Ecto neural progenitor cell (in vitro differentiated cells): ENCODE measurements around the gene TNFAIP8L3.
"Not testable (repeated sequence)": the region's sequence is repeated elsewhere in the genome, so short reads cannot be mapped to it uniquely, and the experiment has no call there.

Source experiments
- DNase-seq: peaks from one replicate; pipeline ENCODE4 v3.0.0-alpha.2; 2018; ENCODE audit warnings: low spot score

Gene TNFAIP8L3

DNA sequence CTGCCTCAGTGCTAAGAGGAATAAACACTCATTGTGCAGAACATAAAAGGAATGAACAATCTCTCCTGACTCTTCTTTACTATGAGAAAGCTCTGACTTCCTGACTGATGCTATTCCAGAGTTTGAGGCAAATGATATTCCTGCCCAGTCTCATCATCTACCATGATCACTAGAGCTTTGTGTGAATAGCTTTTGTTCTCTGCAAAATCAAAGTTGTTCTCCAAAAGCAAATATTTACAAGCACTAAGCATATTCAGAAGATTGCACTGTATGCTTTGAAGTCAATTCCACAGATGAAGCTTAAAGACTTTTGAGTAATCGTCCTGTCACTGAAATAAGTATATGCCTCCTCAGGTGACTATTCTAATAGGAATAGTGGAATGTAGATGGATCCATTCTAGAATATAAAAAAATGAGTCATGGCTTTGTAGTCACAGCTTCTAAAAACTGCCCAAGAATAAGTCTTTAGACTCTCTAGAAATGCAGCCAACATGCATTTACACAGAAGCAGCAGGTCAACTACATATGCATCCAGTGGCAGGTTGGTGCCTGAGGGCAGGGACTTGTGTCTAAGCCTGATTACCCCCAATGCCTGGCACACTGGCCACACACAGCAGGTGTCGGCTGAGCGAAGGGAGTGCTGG is 34.6 kb downstream of the TNFAIP8L3 start:
- no peak for DNase-seq

DNA sequence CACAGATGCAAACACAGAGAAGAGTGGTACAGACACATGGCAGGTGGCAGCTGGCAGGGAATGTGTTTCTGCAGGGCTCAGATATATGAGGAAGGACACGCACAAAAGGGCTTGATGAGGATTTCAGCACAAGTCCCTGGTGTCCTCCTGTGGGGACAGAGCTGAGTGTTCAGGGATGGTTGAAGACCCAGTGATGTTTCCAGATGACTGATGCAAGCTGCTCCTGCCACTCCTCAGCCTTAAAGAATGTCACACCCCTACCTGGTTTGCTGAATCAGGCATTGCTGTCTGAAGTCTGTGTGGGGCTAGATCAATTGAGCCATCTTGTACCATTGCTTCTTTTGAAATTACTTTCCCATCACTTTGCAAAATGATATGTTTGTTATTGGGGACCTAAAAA is 40.2 kb downstream of the TNFAIP8L3 start:
- DNase-seq = no peak

GRCh38 chr15:51053571-51053970 is 41.1 kb downstream of the TNFAIP8L3 start:
- DNase-seq = no peak

DNA sequence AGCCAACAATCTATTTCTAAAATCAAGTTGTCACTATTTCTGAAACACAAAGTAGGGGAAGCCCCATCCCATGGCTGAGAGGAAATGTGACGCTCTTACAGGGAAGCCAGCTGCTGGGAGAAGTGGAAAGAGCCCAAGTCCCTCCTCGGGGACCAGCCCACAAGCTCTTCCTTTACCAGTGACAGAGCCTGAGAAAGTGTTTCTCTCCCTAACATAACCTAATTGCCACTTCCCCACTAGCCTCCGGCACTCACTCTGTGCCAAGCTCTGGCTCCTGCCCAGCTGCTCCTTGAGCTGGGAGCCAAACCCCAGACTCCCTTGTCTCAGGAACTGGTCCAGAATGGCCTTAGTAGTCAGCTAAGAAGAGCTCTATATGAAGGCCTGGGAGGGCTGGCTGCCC is 42.9 kb downstream of the TNFAIP8L3 start:
- no peak for DNase-seq

GRCh38 chr15:51049081-51049480 is 45.6 kb downstream of the TNFAIP8L3 start:
- no peak for DNase-seq

- no peak for DNase-seq
These were observed 46.4 kb downstream of the TNFAIP8L3 start for GRCh38 chr15:51048308-51048707.

GRCh38 chr15:51046799-51047449 is 47.8 kb downstream of the TNFAIP8L3 start:
- no peak for DNase-seq

GRCh38 chr15:51046016-51046415 is 48.7 kb downstream of the TNFAIP8L3 start:
- no peak for DNase-seq

- no peak for DNase-seq
These were observed 50.5 kb downstream of the TNFAIP8L3 start for GRCh38 chr15:51044037-51044727.

DNA sequence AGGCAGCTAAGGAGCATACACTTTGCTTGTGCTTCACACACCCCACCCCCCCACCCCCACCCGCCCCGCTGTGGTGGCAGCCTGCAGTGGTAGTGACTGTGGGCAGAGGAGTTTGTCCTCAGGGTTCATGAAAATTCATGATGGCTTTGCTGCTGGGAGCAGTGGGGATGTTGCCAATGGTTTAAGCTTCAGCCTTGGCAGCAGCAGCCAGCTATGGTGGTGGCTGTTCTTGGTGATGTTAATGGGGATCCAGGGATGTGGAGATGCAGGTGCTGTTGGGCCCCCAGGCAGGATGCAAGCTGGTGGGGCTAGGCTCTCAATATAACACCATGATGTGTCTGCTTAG is 55.8 kb downstream of the TNFAIP8L3 start:
- DNase-seq = no peak

DNA sequence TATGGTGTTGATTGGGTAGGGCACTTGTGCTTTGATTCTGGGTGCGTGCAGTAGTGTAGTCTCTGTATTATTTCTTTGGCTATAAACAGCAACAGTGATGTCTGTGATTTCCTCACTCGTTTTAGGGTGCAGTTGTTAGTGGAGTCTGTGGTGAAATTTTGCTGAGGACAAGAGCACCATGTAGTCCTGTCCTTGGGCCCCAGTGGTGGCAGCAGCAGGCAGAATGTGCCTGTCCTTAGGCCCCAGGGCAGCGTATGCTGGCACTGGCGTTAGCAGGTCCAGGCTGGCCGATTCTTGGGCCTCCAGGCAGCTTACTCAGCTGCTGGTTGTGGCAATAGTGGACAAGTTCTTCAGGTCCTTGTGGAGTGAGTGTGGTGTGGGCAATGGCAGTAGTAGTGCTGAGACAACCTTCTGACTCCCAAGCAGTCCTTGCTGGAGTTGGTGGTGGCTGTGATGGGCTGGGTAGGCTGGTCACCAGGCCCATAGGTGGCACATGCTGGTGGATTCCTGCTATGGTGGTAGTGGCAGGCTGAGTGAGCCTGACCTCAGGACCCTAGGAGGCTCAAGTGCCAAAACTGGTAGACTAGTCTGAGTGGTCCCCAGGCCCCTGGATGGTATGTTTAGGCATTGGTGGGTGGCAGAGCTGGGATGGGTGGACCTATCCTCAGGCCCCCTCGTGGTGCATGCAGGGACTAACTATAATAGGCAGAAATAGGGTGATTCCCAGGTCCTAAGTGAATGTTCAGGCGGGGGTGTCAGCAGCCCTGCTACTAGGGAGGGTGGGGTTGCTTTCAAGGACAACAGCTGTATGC is 56.3 kb downstream of the TNFAIP8L3 start:
- DNase-seq = no peak

GRCh38 chr15:51037474-51037873 is 57.2 kb downstream of the TNFAIP8L3 start:
- DNase-seq = not testable (repeated sequence)

GRCh38 chr15:51030649-51031316 is 63.9 kb downstream of the TNFAIP8L3 start:
- no peak for DNase-seq

- no peak for DNase-seq
These were observed 69.3 kb downstream of the TNFAIP8L3 start for GRCh38 chr15:51025454-51025846.

- DNase-seq = no peak
These were observed 69.8 kb downstream of the TNFAIP8L3 start for GRCh38 chr15:51024735-51025453.

GRCh38 chr15:51023499-51023898 is 71.2 kb downstream of the TNFAIP8L3 start:
- DNase-seq = no peak

DNA sequence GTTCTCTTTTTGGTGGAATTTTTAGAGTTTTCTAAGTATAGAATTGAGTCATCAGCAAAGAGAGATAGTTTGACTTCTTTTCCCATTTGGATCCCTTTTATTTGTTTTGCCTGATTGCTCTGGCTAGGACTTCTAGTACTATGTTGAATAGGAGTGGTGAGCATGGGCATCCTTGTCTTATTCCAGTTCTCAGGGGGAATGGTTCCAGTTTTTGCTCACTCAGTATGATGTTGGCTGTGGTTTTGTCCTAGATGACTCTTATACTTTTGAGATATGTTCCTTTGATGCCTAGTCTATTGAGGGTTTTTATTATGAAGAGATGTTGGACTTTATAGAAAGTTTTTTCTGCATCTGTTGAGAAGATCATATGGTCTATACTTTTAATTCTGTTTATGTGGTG is 72.5 kb downstream of the TNFAIP8L3 start:
- DNase-seq = no peak

DNA sequence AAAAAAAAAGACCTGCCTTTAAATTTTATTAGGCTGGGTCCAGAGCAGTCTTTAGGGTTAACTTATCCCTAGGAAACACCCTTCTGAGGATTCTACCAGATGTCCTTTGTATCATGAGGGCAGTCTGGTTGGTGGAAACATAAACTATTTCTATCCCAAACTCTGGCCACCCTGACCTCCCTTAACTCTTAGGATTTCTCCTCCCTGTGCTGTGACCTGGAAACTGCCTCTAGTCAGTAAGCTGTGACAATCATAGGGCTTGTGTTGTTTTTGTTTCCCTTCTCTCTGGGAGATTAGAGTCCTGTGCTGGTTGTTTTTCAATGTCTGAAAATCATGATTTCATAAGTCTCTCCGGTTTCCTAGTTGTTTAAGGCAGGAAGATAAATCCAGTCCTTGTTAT is 78.1 kb downstream of the TNFAIP8L3 start:
- no peak for DNase-seq

DNA sequence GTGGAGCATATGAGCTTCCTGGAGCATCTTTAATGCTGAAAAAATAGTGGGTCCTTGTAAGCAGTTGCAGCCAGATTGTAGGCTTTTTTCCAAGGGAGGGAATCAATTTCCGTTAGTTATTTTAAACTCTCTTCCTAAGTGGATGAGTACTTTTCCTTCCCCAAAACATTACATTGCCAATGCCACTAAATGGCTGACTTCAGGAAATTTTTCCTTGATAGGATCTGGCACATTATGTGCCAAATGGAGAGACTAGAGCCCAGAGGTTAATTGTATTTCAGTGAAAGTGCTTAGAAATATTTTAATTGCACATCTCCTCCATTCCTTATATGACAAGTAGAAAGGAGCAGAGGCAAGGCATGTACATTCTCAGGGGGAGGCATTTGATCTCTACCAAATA is 83.5 kb downstream of the TNFAIP8L3 start:
- DNase-seq = no peak

DNA sequence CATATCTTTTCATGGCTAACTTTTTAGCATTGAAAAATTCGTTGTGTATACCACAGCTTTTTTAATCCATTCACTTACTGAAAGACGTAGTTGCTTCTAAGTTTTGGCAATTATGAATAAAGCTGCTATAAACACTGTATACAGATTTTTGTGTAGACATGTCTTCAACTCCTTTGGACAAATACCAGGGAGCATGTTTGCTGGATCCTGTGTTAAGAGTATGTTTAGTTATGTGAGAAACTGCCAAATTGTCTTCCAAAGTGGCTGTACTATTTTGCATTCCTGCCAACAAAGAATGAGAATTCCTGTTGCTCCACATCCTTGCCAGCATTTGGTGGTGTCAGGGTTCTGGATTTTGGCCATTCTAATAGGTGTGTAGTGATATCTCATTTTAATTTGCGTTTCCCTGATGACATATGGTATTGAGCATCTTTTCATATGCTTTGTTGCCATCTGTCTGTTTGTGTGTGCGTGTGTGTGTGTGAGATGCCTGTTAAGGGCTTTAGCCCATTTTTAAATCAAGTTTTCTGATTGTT is 87.5 kb downstream of the TNFAIP8L3 start:
- DNase-seq = no peak
